Measurements from ENCODE around the gene VPREB1.

GRCh38 chr22:22237521-22237920, 7.1 kb upstream of the VPREB1 start:
- TF ChIP-seq CTCF (IDR thresholded peaks at IDR 0.05) (no peak), POLR2A (IDR thresholded peaks at IDR 0.05) (no peak)

Measured in right lobe of liver (tissue), 4 donors.